GM18951 (cell line): Measurements from ENCODE around the gene TANGO2.
A peak's percentile ranks its signal among the peaks of the same experiment; 100 is the strongest.

ENCODE experiments used
- POLR2A ChIP-seq: IDR thresholded peaks from 4 replicates; pipeline ENCODE4 v1.6.1; 2011; ENCODE audit warnings: mild to moderate bottlenecking; ENCODE audit not compliant: insufficient read length, insufficient read depth; ENCODE audit errors: extremely low read depth
- in situ Hi-C: fragments of 300-500 bp; cut with MboI; formaldehyde crosslinking; loops from one replicate; pipeline ENCODE4 v1.12.0; 2022; ENCODE audit warnings: low sequenced_read_pairs, mixed read lengths, inconsistent platforms; ENCODE audit not compliant: unreplicated experiment

The TANGO2 gene

GRCh38 chr22:20105456-20106204 lies 84.7 kb downstream of the TANGO2 start:
- no peak for TF ChIP-seq POLR2A
- in situ Hi-C loops: no loop called here

GRCh38 chr22:20106205-20106848 lies 85.4 kb downstream of the TANGO2 start:
- in situ Hi-C loops: no loop called here
- no peak for TF ChIP-seq POLR2A

- TF ChIP-seq POLR2A: no peak
- in situ Hi-C loops: no loop called here
These were observed 85.9 kb downstream of the TANGO2 start for GRCh38 chr22:20106849-20107237.

- in situ Hi-C loops: no loop called here
These were observed 86.6 kb downstream of the TANGO2 start for GRCh38 chr22:20107471-20107901.

GRCh38 chr22:20107951-20108756 lies 87.2 kb downstream of the TANGO2 start:
- TF ChIP-seq POLR2A: no peak

More at GRCh38 chr22:20107471-20107901, 86.6 kb downstream of the TANGO2 start:
- TF ChIP-seq POLR2A: no peak

GRCh38 chr22:20108757-20109230 lies 87.9 kb downstream of the TANGO2 start:
- in situ Hi-C loops: no loop called here
- no peak for TF ChIP-seq POLR2A

More at GRCh38 chr22:20107951-20108756, 87.2 kb downstream of the TANGO2 start:
- in situ Hi-C loops: no loop called here

- TF ChIP-seq POLR2A: no peak
- in situ Hi-C loops: no loop called here
These were observed 88.8 kb downstream of the TANGO2 start for GRCh38 chr22:20109411-20110358.

GRCh38 chr22:20110359-20110985 lies 89.6 kb downstream of the TANGO2 start:
- no peak for TF ChIP-seq POLR2A
- in situ Hi-C loops: no loop called here

- in situ Hi-C loops: no loop called here
- TF ChIP-seq POLR2A: peak; percentile 34
These were observed 90.3 kb downstream of the TANGO2 start for GRCh38 chr22:20111045-20111688.

GRCh38 chr22:20111689-20112622 lies 91.0 kb downstream of the TANGO2 start:
- TF ChIP-seq POLR2A: no peak
- in situ Hi-C loops: no loop called here
